Ovary (tissue), 9 donors: ENCODE results near the gene CEP41. TPM values are rescaled to one million over a fixed set of nuclear protein-coding genes. Genes with fewer than 3 reads are reported as not detected.
"Not testable (repeated sequence)": the region's sequence is repeated elsewhere in the genome, so short reads cannot be mapped to it uniquely, and the experiment has no call there.

ENCODE experiments used
- DNase-seq, 5 donors: peaks; one replicate each; pipeline ENCODE4 v3.0.0-alpha.2; 2019 to 2020
- H3K27ac ChIP-seq, 2 donors: fragments of 200-600 bp; one replicate each; pipeline versions ENCODE4 v1.5.1 to v1.8.0; 2019 to 2022
- H3K27me3 ChIP-seq: fragments of 200-600 bp; one replicate; pipeline ENCODE4 v1.8.0; 2022
- H3K36me3 ChIP-seq: fragments of 200-600 bp; sonication (generic); one replicate; pipeline ENCODE4 v1.5.1; 2019
- H3K4me1 ChIP-seq: one replicate; pipeline ENCODE4 v1.8.1; 2013; ENCODE audit warnings: mild to moderate bottlenecking, moderate library complexity; ENCODE audit not compliant: insufficient read depth
- H3K4me3 ChIP-seq: fragments of 200-600 bp; sonication (generic); one replicate; pipeline ENCODE4 v1.5.1; 2017
- H3K9me3 ChIP-seq, 2 donors: fragments of 200-600 bp in 1 of 2; sonication (generic) in 1 of 2; one replicate each; pipeline versions ENCODE4 v1.5.1 to v1.8.1; 2013 to 2019; ENCODE audit warnings: mild to moderate bottlenecking in 1 of 2, moderate library complexity in 1 of 2
- EP300 ChIP-seq: sonication (generic); formaldehyde crosslinking; IDR thresholded peaks from one replicate; pipeline ENCODE4 v1.6.1; 2017; ENCODE audit warnings: antibody characterized with exemption
- POLR2A ChIP-seq: fragments of 450-650 bp; IDR thresholded peaks from one replicate; pipeline ENCODE4 v1.6.1; 2017; ENCODE audit warnings: antibody characterized with exemption, mild to moderate bottlenecking, moderate library complexity
- WGBS, 3 donors: extraction: QIAGEN DNeasy Blood & Tissue Kit in 1 of 3; methylation state at CpG; one replicate each; pipeline versions ENCODE4 v1.1.5 to v1.1.7; 2013 to 2017; 5-methylcytosine and 5-hydroxymethylcytosine counted together
- intact Hi-C, 4 donors: fragments of 100-400 bp; cut with DNase I; formaldehyde crosslinking; loops; one replicate each; pipeline versions ENCODE4 v1.11.0 to v1.15.1; 2022 to 2023
- polyA plus RNA-seq, 2 donors: library from polyadenylated mRNA; stranded (reverse); fragments of 200-250 nt in 1 of 2; fragments of 350-450 nt in 1 of 2; fragmentation: Illumina TruSeq in 1 of 2; extraction: RNeasy Lipid Tissue Mini Kit (QIAGEN cat#74804) in 1 of 2; gene quantifications; one replicate each; pipeline ENCODE4 v1.2.3, GENCODE V29; 2013 to 2014
- total RNA-seq, 7 donors: library from RNA; depleted of rRNA in 2 of 7; stranded (reverse); fragments of >200 nt in 2 of 7; fragmentation: NEBNext Ultra II Directional in 3 of 7; extraction: Animal tissue kit (Norgen Biotek cat#: 25700) in 3 of 7; gene quantifications; one replicate each; pipeline versions ENCODE4 v1.1.0 to v1.2.4, GENCODE V29; 2016 to 2023
- TF ChIP-seq, protein P1 (sequence below), 3 donors: fragments of 450-650 bp in 2 of 3; fragments of 200-600 bp in 1 of 3; IDR thresholded peaks; one replicate each; pipeline versions ENCODE4 v1.5.1 to v1.8.0; 2016 to 2022; ENCODE audit warnings: antibody characterized with exemption in 3 of 3, mild to moderate bottlenecking in 1 of 3
- donor health status: DM: no; HTN: no; CAD: no; lungs with moderate emphysema.
- donor health status: DM: no; HTN: no; CAD: no.
- donor health status: Bipolar disorder and iron deficiency.
- donor health status: DM: yes; HTN: yes; CAD: no.
- donor health status: DM: no; HTN: no; CAD: no.
- donor health status: DM: yes; HTN: yes; CAD: no.

The CEP41 gene
- total and polyA plus RNA-seq, 9 donors = 1.8 to 21.3 (median 10.5) TPM

DNA sequence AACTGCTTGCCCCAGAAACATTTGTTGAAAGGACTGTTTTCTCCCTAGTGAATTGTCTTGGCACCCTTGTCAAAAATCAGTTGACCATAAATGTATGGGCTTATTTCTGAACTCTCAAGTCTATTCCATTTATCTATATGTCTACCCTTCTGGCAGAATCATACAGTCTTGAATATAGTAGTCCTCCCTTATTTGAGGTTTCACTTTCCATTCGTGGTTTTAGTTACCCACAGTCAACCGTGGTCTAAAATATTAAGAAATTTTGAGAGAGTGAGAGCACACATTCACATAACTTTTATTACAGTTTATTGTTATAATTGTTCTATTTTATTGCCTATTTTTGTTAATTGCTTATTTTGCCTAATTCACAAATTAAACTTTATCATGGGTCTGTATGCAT, 17.4 kb upstream of the CEP41 start:
- Histone ChIP-seq H3K36me3 (no peaks in the 10 kb centered on the region), H3K27me3 (no peaks in the 10 kb centered on the region), H3K9me3 (no peaks in the 10 kb centered on the region), H3K4me3 (no peak overlapping the region), H3K4me1 (no peaks in the 10 kb centered on the region), H3K27ac (no peak overlapping the region)
- TF ChIP-seq, protein P1, sequence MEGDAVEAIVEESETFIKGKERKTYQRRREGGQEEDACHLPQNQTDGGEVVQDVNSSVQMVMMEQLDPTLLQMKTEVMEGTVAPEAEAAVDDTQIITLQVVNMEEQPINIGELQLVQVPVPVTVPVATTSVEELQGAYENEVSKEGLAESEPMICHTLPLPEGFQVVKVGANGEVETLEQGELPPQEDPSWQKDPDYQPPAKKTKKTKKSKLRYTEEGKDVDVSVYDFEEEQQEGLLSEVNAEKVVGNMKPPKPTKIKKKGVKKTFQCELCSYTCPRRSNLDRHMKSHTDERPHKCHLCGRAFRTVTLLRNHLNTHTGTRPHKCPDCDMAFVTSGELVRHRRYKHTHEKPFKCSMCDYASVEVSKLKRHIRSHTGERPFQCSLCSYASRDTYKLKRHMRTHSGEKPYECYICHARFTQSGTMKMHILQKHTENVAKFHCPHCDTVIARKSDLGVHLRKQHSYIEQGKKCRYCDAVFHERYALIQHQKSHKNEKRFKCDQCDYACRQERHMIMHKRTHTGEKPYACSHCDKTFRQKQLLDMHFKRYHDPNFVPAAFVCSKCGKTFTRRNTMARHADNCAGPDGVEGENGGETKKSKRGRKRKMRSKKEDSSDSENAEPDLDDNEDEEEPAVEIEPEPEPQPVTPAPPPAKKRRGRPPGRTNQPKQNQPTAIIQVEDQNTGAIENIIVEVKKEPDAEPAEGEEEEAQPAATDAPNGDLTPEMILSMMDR (IDR thresholded peaks at IDR 0.05) = no peak
- TF ChIP-seq EP300 = no peak
- WGBS, 3 donors = 83 to 86% (median 84%) methylated on average over 2 of the region's 2 CpGs
- no peak for DNase-seq
- intact Hi-C loops = no loop called here

DNA sequence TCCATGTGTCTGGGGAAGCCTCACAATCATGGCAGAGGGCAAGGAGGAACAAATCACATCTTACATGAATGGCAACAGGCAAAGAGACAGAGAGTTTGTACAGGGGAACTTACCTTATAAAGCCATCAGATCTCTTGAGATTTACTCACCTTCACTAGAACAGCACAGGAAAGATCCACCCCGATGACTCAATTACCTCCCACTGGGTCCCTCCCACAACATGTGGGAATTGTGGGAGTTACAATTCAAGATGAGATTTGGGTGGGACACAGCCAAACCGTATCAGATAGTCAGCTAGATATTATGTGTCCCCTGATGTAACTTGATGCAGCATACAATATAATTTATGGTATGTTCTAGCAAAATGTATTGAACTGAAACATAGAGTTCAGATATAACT, 14.1 kb upstream of the CEP41 start:
- intact Hi-C loops = no loop called here
- H3K27ac ChIP-seq = no peak overlapping the region
- no peaks in the 10 kb centered on the region for H3K27me3 ChIP-seq
- no peak for DNase-seq
- H3K4me1 ChIP-seq = peaks cover 2% of the 10 kb centered on the region
- no peak overlapping the region for H3K4me3 ChIP-seq
- TF ChIP-seq, protein P1 (IDR thresholded peaks at IDR 0.05) = no peak
- TF ChIP-seq POLR2A = no peak
- no peak for TF ChIP-seq EP300
- H3K9me3 ChIP-seq = no peaks in the 10 kb centered on the region
- H3K36me3 ChIP-seq = no peaks in the 10 kb centered on the region
- 79 to 89% (median 82%) methylated on average over 2 of the region's 2 CpGs for WGBS, 3 donors

DNA sequence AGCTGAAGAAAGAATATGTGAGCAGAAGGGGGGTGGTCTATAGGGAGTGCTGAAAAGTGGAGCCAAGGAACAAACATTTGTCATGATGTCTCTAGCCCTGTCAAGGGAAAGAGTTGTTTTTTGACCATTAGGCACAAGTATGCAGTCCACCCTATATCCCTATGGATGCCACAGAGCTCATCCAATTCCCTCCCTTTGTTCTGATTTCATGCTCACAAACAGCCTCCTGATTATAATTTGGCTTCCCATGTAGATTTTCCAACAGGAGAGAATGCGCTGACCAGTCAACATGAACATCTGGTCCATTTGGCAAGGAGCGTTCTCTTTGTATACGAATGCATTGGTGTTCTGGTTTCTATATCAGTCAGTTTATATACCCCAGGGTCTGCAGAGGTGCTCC, 12.1 kb upstream of the CEP41 start:
- 13 to 38% (median 23%) methylated on average over 3 of the region's 3 CpGs for WGBS, 3 donors
- intact Hi-C loops = no loop called here

DNA sequence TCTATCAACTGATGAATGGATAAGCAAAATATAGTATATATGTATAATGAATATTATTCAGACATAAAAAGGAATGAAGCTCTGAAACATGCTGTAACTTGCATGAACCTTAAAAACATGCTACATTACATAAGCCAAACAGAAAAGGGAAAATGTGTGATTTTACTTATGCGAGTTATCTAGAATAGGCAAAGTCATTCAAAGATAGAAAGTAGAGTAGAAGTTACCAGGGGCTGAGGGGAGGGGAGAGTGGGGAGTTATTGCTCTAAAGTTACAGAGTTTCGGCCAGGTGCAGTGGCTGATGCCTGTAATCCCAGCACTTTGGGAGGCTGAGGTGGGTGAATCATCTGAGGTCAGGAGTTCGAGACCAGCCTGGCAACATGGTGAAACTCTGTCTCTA, 10.5 kb upstream of the CEP41 start:
- H3K36me3 ChIP-seq, intact Hi-C loops: not testable (repeated sequence)
- whole genome bisulfite sequencing, 3 donors = 92 to 96% (median 93%) methylated on average over 3 of the region's 3 CpGs

More for the DNA sequence above, 12.1 kb upstream of the CEP41 start:
- TF ChIP-seq, protein P1 (IDR thresholded peaks at IDR 0.05) = no peak
- no peak for TF ChIP-seq EP300
- no peak for TF ChIP-seq POLR2A
- Histone ChIP-seq H3K27ac (no peak overlapping the region), H3K36me3 (no peaks in the 10 kb centered on the region), H3K9me3 (no peaks in the 10 kb centered on the region), H3K27me3 (no peaks in the 10 kb centered on the region), H3K4me3 (no peak overlapping the region), H3K4me1 (peaks cover 2% of the 10 kb centered on the region)
- DNase-seq = no peak

DNA sequence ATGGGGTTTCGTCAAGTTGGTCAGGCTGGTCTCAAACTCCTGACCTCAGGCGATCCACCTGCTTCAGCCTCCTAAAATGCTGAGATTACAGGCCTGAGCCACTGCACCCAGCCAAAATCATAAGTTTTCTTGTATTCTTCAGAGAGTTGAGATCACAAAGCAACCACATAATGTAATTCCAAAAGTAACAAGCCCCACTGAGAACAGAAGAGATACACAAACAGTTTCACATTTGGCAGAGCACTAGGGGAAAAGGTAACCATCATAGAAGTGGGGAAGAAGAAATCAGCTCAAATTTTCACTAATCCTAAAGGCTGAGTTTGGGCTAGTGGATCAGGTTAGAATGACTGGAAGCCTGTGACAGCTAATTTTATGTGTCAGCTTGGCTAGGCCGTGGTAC, 5.4 kb upstream of the CEP41 start:
- Histone ChIP-seq H3K27me3 (no peaks in the 10 kb centered on the region), H3K4me3 (no peak overlapping the region), H3K36me3 (no peaks in the 10 kb centered on the region), H3K27ac (no peak overlapping the region), H3K4me1 (peaks cover 2% of the 10 kb centered on the region), H3K9me3 (no peaks in the 10 kb centered on the region)
- intact Hi-C loops = no loop called here
- DNase-seq = no peak
- WGBS, 3 donors = 80 to 92% (median 91%) methylated on average over 3 of the region's 3 CpGs
- TF ChIP-seq EP300 (no peak), POLR2A (no peak)
- TF ChIP-seq, protein P1 (IDR thresholded peaks at IDR 0.05) = no peak

More for the DNA sequence above, 10.5 kb upstream of the CEP41 start:
- not testable (repeated sequence) for DNase-seq, H3K4me1 ChIP-seq, H3K27me3 ChIP-seq, H3K4me3 ChIP-seq, H3K27ac ChIP-seq, H3K9me3 ChIP-seq
